GM12892 (cell line): Measurements from ENCODE around the gene ANXA6.

ENCODE experiments used
- POLR2A ChIP-seq: IDR thresholded peaks from 2 replicates; pipeline ENCODE4 v1.6.1; 2011; ENCODE audit warnings: low read depth, low read length, control low read depth
- POLR2AphosphoS5 ChIP-seq: IDR thresholded peaks from 2 replicates; pipeline ENCODE4 v1.6.1; 2011; ENCODE audit warnings: low read depth, low read length, control low read depth

DNA sequence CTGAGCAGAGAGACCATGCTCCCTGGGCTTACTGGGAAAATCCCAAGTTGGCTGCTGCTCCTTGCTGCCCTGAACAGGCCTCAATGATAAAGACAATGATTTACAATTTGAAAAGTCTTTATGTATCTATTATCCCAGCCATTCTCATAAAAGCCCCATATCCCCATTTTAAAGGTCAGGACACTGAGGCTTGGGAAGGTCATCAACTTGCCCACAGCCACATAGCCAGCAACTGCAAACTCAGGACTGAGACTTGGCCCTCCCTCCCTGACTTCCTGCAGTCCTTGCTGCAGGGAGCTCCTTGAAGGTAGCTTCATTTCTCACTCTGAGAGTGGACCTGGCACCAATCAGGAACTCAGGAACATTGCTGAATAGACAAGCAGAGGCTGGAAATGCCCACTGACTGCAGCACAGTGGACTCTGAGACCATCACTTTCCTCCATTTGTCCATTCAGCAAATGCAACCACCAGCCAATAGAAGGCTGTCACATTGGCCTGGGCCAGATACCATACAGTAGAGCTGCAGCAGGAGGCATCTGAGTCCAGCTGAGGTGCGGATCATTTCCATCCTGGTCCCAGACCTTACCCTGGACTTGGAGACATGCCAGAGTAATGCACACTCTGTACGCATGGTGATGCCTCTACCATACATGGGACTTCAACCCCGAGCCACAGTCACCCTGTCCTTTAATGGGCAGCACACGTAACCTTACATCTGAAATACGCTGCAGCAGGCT is 95.0 kb downstream of the ANXA6 start:
- no peak for TF ChIP-seq POLR2AphosphoS5
- no peak for TF ChIP-seq POLR2A
